NCI-H187 (cell line): ENCODE data around the gene MAML3.
A peak's percentile ranks its signal among the peaks of the same experiment; 100 is the strongest.

Experiments used
- DNase-seq, 2 experiments: peaks; one replicate each; lab custom pipeline; 2025; lab: John Stamatoyannopoulos, UW

Gene MAML3

DNA sequence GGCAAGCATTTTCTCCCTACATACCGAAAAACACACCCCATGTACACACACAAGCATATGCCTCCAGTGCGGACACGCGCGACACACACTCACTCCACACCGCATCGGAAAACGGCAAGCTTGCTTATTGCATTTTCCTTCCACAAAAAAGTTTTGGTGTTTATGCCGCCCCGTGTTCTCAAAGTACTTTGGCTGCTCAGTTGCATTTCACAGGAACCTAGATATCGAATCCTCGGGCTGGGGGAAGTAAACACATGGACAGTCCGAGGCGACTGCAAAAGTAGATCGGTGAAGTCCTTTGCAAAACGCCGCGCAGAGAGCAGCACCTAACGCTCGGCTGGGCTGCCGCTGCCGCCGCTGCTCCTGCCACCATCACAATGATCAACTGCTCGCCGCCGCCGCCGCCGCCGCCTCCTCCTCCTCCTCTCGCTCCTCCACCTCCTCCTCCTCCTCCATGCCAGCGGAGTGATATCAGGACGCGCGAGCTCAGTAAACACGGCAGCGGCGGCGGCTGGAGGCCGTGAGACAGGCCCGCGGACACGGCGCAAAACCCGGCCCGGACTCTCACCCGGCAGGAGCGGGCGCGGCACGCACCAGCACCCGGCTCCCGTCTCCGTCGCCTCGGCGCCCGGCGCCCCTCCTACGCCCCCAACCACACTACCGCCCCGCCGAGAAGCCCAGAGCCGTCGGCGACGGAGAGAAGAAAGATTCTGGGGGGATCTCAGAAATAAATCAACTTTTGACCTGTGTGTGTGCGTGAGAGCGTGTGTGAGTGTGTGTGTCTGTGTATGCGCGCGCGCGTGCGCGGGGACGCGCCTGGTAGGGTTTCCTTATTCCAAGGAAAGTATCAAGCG is at the start of gene MAML3:
Gene MAML3, minus strand, starts transcription at position 467 of the 854 bp plus-strand sequence. CDS start 857 bp downstream, outside the sequence.
- DNase-seq: peak; percentile 60 to 81

DNA sequence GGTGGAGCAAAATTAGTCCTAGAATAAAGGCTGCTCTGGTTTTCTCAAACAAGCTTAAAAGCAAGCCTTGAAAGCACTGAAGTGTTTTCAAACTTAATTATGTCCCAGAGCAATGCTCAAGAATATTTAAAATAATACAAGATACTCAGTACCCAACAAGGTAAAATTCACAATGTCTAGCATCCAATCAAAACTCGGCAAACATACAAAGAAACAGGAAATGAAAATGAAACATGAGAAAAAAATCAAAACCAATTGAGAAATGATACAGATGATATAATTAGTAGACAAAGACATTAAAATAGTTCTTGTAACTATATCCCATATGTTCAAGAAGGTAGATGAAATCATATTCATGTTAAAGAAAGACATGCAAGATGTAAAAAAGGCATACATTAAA is 45.0 kb upstream of the MAML3 start:
- no peak for DNase-seq

- DNase-seq: no peak
These were observed 41.8 kb upstream of the MAML3 start for GRCh38 chr4:140195806-140196205.

GRCh38 chr4:140189805-140190204 is 35.8 kb upstream of the MAML3 start:
- DNase-seq: no peak

GRCh38 chr4:140188975-140189374 is 35.0 kb upstream of the MAML3 start:
- no peak for DNase-seq

DNA sequence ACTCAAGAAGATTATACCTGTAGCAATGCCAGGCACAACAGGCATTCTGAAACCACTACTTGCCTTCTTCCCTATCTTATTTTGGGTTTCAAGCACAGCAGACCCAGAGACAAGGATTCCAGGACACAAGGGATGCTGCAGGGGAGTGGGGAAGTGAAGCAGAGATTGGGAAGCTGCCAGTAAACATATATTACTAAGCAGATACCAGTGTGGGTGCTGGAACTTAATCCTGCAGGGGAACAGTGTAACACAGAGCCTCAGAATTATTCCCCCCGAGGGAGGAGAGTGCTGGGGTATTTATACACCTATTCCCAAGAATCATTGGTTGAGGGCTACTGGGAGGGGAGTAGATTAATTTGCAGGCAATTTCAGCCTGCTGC is 33.3 kb upstream of the MAML3 start:
- no peak for DNase-seq

GRCh38 chr4:140186651-140187315 is 32.8 kb upstream of the MAML3 start:
- DNase-seq: no peak

DNA sequence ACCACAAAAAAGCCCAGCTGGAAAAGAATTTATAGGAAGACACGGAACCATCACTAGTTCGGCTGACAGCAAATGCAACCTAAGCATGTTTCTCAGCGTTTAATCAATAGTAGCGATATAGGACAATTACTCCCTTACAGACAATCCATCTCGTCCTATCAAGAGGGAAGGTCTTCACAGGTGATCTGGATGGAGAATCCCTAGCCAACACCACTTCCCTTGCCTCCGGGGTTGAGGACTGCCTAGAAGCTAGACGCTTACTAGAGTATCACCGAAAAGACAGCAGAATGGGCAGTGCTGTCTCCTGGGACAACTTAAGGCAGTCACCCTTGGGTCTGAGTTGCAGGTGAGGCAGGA is 32.1 kb upstream of the MAML3 start:
- DNase-seq: no peak

DNA sequence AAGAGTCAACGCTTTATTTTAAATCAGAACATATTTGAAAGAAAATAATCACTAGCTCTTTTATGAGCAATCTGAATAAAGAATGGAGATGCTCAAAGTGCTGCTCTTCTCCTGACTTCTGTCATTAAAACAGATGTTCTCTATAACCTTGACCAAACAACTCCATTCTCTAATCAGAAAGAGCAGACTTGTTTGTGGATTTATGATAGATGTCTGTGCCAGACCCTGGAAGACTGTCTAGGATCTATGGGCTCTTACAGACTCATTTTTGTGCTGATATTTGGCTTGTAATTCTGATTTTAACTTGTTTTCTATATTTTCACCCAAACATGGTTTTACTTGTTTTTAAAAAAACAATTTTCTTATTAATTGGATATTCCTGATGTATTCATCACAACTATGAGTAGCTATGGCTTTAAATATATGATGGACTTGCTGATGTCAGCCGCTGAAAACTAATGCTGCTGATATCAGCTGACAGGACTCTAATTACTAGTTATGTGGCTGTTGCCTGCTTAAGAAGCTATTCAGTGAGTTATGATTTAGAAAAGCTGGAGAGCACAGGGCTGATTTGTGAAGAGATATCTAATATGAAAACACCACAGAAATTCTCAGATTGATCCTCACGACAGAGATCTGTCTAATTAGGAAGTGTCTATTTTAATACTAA is 31.6 kb upstream of the MAML3 start:
- no peak for DNase-seq

- no peak for DNase-seq
These were observed 29.3 kb upstream of the MAML3 start for GRCh38 chr4:140183270-140183669.

GRCh38 chr4:140180577-140180976 is 26.6 kb upstream of the MAML3 start:
- DNase-seq: no peak

DNA sequence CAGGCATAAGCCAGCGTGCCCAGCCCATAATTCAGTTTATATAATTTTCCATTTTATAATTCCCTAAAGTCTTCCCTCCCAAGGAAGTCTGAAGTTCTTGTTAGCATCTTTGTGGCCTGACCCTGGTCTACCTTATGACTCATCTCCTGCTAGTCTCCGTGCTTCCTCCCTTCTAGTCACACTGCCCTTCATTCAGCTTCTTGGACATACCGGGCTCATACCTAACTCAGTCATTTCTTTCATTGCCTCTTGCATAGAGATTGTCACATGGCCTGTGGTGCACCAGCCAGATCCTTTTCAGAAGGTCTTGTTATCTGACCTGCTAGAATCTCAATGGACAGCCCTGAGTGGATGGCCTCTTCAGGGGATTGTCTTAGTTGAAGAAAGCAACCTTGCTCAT is 22.8 kb upstream of the MAML3 start:
- no peak for DNase-seq

DNA sequence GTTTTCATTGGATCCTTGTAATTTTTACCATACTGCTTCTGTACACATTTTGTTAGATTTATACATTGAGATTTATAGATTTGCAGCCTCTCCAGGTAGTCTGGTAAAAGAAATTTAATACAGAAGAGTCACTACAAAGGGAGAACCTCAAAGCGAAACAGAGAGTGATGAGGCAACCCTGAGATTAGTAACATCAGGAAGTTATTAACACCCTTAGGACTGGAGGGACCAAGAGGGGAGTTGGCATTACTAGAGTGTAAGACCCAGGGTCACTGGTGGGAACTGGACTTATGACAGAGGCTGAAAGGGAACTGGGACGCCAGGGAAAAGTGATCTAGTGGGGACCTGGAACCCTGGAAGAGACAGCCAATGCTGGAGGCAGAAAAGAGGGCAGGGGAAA is 20.6 kb upstream of the MAML3 start:
- DNase-seq: no peak

GRCh38 chr4:140172960-140173359 is 19.0 kb upstream of the MAML3 start:
- no peak for DNase-seq

DNA sequence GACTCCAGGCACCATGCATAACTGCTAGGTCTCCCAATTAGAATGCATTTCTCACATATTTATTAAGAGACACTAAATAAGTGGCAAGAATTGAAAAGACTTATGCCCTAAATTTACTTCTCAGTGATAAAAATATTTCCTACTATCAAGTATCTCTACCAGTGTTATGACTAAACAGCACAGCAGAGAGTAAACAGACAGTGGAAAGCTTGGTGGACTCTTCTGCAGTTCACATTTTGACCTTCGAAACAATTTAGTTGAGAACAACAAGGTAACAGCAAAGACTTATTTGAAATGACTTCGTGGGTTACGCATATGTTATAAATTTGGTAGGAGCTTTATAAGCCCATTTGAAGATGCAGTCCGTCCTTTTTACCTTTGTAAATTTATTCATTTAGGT is 16.3 kb upstream of the MAML3 start:
- no peak for DNase-seq

DNA sequence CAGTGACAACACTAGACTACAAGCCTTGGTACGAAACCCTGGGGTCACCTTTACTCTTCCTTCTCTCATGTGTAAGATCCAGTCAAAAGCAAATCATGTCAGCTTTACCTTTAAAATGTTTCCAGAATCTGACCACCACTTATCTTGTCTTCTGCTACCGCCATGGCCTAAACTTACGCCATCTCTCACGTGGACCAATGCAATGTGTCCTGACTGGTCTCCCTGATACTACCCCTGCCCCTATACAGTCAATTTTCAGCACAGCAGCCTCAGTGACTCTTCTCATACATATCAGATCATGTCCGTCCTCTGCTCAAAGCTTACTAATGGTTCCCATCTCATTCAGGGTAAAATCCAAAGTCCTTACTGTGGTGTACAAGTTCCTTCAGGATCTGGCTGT is 15.0 kb upstream of the MAML3 start:
- DNase-seq: no peak

DNA sequence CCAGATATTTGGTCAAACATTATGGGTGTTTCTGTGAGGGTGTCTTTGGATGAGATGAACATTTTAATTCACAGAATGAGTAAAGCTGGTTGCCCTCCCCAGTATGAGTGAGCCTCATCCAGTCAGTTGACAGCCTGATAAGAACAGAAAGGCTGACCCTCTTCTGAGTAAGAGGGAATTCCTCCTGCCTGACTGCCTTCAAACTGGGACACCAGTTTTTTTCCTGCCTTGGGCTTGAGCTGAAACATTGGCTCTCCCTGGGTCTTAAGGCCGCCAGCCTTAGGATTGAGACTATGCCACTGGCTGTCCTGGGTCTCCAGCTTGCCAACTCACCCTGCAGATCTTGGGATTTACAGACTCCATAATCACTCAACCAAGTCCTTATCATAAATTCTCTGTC is 14.5 kb upstream of the MAML3 start:
- no peak for DNase-seq

GRCh38 chr4:140163029-140163810 is 9.2 kb upstream of the MAML3 start:
- no peak for DNase-seq

DNA sequence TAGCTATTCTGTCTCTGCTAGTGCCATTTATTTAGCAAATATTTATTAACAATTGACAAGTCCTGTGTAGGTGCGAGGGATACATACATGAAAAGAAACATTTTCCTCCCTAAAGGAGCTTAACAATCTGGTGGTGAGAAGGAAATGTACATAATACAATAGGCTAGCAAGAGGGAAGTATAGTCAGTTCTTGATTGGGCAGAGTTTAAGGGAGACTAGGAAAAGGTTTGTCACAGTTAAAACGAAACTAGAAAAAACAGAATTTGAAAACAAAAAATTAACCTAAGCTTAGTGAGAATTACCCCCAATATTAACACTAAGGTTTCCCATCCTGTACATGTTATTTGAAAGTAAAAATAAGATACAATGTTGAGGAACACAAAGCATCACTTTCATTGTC is 8.6 kb upstream of the MAML3 start:
- no peak for DNase-seq

DNA sequence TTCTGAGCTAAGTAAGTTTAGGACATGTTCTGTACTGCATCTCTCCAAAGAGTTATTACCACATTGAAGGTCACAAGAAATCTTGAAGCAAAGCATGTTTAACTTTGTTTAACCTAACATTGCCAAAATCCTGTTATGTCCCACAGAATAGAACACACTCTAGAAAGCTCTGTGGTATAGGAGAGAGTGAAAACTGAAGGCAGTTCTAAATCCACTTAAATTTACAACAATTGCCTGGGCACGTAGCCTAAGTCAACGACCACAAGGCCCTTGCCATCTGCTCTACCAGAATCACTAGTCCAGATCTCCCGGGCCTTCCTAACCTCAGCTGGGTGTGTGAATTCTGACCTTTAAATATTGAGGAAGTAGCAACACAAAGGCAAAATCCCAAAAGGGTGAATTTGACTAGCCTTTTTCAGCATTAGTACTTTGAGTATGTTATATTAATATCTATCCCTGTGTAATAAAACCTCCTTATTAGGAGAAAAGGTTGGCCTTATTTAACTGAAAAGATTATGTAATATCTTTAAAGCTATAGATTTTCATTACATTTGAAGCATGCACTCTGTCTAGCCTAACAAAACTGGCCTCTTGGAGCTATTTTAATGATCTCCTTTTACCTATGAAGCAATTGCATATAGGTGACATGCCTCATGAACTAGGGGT is 4.5 kb upstream of the MAML3 start:
- DNase-seq: no peak

DNA sequence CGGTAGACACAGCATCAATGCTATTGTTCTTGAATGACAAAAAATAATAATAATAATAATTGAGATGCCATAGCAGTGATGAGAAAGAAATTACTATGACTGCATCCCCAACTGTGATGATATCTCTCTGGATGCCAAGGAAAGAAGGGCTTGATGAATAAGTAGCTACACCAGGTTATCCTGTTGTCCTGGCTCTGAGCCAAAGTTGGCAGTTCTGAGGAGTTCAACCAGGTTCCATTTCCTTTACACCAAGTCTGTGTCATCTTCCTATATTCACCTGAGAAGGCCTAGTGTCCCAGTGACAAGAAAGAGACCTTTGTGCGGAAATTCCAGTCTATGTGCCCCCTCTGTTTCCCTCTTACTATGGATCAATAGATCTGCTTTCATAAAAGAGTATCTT is 3.4 kb upstream of the MAML3 start:
- no peak for DNase-seq
